Fibroblast of mammary gland (primary cell): ENCODE measurements around the gene GTF2I.

Experiments used
- DNase-seq: peaks from one replicate; pipeline ENCODE4 v3.0.0-alpha.2; 2010; ENCODE audit warnings: low read depth
- H3K4me3 ChIP-seq: 2 replicates; pipeline ENCODE4 v1.5.1; 2011; ENCODE audit warnings: low read depth, mild to moderate bottlenecking, low read length, moderate library complexity; ENCODE audit not compliant: control insufficient read depth
- CTCF ChIP-seq: conservative IDR thresholded peaks from 2 replicates; pipeline ENCODE4 v1.5.1; 2011; ENCODE audit warnings: low read depth, low read length, inconsistent platforms; ENCODE audit not compliant: control insufficient read depth, insufficient read depth

Gene GTF2I

GRCh38 chr7:74657692-74658177, at the start of gene GTF2I:
TSS of gene GTF2I (plus strand) at chr7:74657718. CDS start at chr7:74689129, 31,411 bp downstream.
- H3K4me3 ChIP-seq: peak within 1 kb of the TSS; percentile 77
- no peak for DNase-seq
- no peak for TF ChIP-seq CTCF

- H3K4me3 ChIP-seq: no peak overlapping the region
- TF ChIP-seq CTCF: no peak
- DNase-seq: no peak
Observed at GRCh38 chr7:74612015-74612829, 45.3 kb upstream of the GTF2I start.

- no peak for TF ChIP-seq CTCF
- H3K4me3 ChIP-seq: no peak overlapping the region
- no peak for DNase-seq
Observed at GRCh38 chr7:74615933-74616780, 41.4 kb upstream of the GTF2I start.

- TF ChIP-seq CTCF: no peak
- DNase-seq: no peak
Observed at GRCh38 chr7:74617180-74617744, 40.3 kb upstream of the GTF2I start.

GRCh38 chr7:74619235-74619860, 38.2 kb upstream of the GTF2I start:
- TF ChIP-seq CTCF: no peak
- no peak for DNase-seq

More at GRCh38 chr7:74617180-74617744, 40.3 kb upstream of the GTF2I start:
- no peak overlapping the region for H3K4me3 ChIP-seq

GRCh38 chr7:74622228-74622749, 35.2 kb upstream of the GTF2I start:
- no peak overlapping the region for H3K4me3 ChIP-seq
- no peak for DNase-seq
- no peak for TF ChIP-seq CTCF

More at GRCh38 chr7:74619235-74619860, 38.2 kb upstream of the GTF2I start:
- H3K4me3 ChIP-seq: no peak overlapping the region
